Upper lobe of right lung (tissue), 1 donor: ENCODE measurements around the gene LRMDA. TPM values are rescaled to one million over a fixed set of nuclear protein-coding genes. Genes with fewer than 3 reads are reported as not detected.

Experiments
- ATAC-seq: fragments of 200-7000 bp; cut with Tn5 transposase; one replicate; pipeline ENCODE4 v1.9.1; 2020; ENCODE audit warnings: mild to moderate bottlenecking, moderate library complexity
- DNase-seq: peaks from one replicate; pipeline ENCODE4 v3.0.0-alpha.2; 2020
- H3K27ac ChIP-seq: fragments of 200-600 bp; one replicate; pipeline ENCODE4 v1.8.0; 2022
- H3K27me3 ChIP-seq: fragments of 200-600 bp; one replicate; pipeline ENCODE4 v1.8.0; 2022; ENCODE audit warnings: mild to moderate bottlenecking
- H3K36me3 ChIP-seq: fragments of 200-600 bp; one replicate; pipeline ENCODE4 v1.8.0; 2022
- H3K4me1 ChIP-seq: fragments of 200-600 bp; one replicate; pipeline ENCODE4 v1.8.0; 2022
- H3K4me3 ChIP-seq: fragments of 200-600 bp; one replicate; pipeline ENCODE4 v1.8.0; 2022; ENCODE audit warnings: mild to moderate bottlenecking
- H3K9me3 ChIP-seq: fragments of 200-600 bp; one replicate; pipeline ENCODE4 v1.8.0; 2022
- intact Hi-C: fragments of 100-400 bp; cut with DNase I; formaldehyde crosslinking; loops from one replicate; pipeline ENCODE4 v1.11.0; 2022
- total RNA-seq: library from RNA; stranded (reverse); fragmentation: NEBNext Ultra II Directional; extraction: Animal tissue kit (Norgen Biotek cat#: 25700); gene quantifications from one replicate; pipeline ENCODE4 v1.2.1, GENCODE V29; 2021
- TF ChIP-seq, protein P1 (sequence below): fragments of 200-600 bp; IDR thresholded peaks from one replicate; pipeline ENCODE4 v1.8.0; 2022; ENCODE audit warnings: antibody characterized with exemption
- donor health status: DM: no; HTN: yes; CAD: no; lungs with severe emphysema.

LRMDA gene
- total RNA-seq, 1 donor from 2014 or later = 20.0 TPM

DNA sequence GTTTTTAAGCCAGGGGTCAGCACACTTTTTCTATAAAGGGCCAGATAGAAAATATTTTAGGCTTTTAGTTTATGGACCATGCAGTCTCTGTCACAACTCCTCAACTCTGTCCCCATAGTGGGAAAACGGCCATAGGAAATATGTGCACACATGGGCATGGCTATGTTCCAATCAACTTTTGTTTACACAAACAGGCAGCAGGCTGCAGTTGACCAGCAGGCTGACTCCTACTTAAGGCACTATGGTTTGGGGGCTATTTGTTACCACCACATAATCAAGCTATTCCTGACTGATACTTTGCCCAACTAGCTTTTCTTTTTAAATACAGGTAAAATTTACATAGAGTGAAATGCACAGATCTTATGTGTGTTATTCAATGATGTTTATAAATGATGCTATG is 362.4 kb downstream of the LRMDA start:
- intact Hi-C loops = no loop called here
- no peak overlapping the region for H3K4me3 ChIP-seq
- no peaks in the 10 kb centered on the region for H3K36me3 ChIP-seq
- H3K4me1 ChIP-seq = peaks cover 4% of the 10 kb centered on the region
- H3K27ac ChIP-seq = no peak overlapping the region
- DNase-seq (no peak), ATAC-seq (no peak)
- TF ChIP-seq, protein P1, sequence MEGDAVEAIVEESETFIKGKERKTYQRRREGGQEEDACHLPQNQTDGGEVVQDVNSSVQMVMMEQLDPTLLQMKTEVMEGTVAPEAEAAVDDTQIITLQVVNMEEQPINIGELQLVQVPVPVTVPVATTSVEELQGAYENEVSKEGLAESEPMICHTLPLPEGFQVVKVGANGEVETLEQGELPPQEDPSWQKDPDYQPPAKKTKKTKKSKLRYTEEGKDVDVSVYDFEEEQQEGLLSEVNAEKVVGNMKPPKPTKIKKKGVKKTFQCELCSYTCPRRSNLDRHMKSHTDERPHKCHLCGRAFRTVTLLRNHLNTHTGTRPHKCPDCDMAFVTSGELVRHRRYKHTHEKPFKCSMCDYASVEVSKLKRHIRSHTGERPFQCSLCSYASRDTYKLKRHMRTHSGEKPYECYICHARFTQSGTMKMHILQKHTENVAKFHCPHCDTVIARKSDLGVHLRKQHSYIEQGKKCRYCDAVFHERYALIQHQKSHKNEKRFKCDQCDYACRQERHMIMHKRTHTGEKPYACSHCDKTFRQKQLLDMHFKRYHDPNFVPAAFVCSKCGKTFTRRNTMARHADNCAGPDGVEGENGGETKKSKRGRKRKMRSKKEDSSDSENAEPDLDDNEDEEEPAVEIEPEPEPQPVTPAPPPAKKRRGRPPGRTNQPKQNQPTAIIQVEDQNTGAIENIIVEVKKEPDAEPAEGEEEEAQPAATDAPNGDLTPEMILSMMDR = no peak
- peaks cover 10% of the 10 kb centered on the region for H3K9me3 ChIP-seq
- no peaks in the 10 kb centered on the region for H3K27me3 ChIP-seq

DNA sequence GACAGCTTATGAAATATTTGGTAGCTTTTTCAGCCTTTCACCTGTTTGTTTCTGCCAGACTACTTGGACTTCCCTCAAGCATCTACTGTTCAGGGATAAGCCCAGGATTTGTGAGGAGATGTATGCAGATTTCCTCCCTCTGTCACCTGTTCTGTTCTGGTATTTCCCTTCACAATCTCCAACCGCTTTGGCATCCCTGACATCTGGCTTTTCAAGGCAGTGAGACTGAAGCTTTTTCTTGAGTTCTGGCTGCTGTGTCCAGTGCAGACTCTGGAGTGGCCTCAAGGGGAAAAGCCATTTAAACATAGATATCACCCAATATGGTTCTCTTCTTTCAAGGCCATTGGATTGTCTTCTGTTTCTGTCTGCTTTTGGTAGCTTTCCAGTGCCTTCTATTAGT is 369.7 kb downstream of the LRMDA start:
- TF ChIP-seq, protein P1 = no peak
- DNase-seq (no peak), ATAC-seq (no peak)
- Histone ChIP-seq H3K36me3 (no peaks in the 10 kb centered on the region), H3K27me3 (no peaks in the 10 kb centered on the region), H3K4me1 (no peaks in the 10 kb centered on the region), H3K27ac (no peak overlapping the region), H3K9me3 (peaks cover 10% of the 10 kb centered on the region), H3K4me3 (no peak overlapping the region)
- intact Hi-C loops = no loop called here

DNA sequence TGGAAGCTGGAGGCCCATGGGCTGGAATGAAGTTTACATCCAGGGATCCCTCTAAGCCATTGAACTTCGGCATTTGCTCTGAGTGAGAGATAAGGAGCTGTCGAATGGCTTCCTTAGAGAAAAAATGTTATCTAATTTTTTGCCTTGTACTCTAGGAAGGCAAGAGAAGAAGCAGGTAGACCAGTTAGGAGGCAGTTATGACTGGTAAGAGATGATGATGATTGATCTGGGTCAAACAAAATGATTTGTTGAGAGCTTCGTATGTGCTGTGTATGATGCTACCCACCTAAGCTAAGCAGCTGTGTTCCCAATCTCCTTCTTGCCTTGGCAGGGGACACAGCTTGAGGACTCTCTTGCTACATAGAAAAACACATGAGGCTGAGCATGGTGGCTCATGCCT is 370.2 kb downstream of the LRMDA start:
- DNase-seq = no peak
- Histone ChIP-seq H3K27ac (no peak overlapping the region), H3K4me3 (no peak overlapping the region), H3K9me3 (peaks cover 8% of the 10 kb centered on the region), H3K27me3 (no peaks in the 10 kb centered on the region), H3K36me3 (no peaks in the 10 kb centered on the region), H3K4me1 (no peaks in the 10 kb centered on the region)
- no peak for ATAC-seq
- TF ChIP-seq, protein P1 = no peak
- intact Hi-C loops = no loop called here

DNA sequence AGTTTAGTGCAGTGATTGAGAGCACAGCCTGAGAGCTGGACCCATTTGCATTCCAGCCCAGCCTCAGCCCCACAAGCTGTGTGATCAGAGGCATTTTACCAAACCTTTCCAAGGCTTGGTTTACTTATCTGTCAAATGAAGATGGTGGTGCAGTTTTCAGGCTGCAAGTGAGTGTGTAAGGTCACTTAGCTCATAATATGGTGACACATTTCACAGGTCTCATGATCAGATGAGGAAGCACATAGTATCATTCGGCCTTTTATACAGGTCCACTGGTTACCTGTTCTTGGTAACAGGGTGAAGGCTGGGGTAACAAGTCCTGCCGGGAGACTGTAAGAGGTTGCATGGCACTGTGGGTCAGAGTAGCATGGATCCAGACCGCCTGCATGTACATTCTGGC is 371.7 kb downstream of the LRMDA start:
- Histone ChIP-seq H3K27me3 (no peaks in the 10 kb centered on the region), H3K9me3 (no peaks in the 10 kb centered on the region), H3K4me1 (no peaks in the 10 kb centered on the region), H3K27ac (no peak overlapping the region), H3K4me3 (no peak overlapping the region), H3K36me3 (no peaks in the 10 kb centered on the region)
- intact Hi-C loops = no loop called here
- ATAC-seq (no peak), DNase-seq (no peak)
- TF ChIP-seq, protein P1 = no peak

DNA sequence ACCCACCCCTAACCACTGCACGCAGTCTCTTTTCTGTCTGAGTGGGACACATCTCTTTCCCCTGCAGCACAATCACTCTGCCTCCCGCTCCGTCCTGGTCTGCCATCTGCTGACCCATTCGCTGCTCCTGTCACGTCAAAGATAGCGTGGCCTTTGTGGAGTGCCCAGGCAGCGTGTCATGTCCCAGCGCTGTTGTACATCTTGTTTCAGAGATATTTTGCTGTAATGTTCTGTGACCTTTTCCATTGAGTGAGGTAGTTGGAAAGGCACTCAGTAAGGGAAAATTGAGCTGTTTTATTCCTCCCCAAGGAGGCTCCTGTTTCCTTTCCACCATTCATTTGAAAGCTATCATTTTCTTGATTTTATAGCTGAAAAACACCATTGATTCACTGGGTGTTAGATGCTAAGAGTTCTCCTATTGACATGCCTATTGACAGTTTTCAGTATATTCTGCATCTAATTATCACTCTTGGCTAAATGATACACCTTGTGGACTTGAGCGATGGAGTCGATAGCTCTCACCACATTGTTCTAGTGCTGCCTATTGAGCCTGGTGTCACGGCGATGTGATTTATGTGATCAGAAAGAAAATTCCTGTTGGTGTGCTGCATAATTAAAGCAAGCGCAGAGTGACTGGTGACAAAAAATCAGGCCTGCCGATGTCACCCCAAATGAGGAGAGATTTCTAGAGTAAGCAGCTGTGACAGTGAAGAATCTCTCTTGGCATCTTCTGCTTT is 372.6 kb downstream of the LRMDA start:
- ATAC-seq (no peak), DNase-seq (no peak)
- Histone ChIP-seq H3K27me3 (no peaks in the 10 kb centered on the region), H3K27ac (no peak overlapping the region), H3K4me3 (no peak overlapping the region), H3K4me1 (no peaks in the 10 kb centered on the region), H3K36me3 (no peaks in the 10 kb centered on the region), H3K9me3 (no peaks in the 10 kb centered on the region)
- TF ChIP-seq, protein P1 = no peak
- intact Hi-C loops = no loop called here

DNA sequence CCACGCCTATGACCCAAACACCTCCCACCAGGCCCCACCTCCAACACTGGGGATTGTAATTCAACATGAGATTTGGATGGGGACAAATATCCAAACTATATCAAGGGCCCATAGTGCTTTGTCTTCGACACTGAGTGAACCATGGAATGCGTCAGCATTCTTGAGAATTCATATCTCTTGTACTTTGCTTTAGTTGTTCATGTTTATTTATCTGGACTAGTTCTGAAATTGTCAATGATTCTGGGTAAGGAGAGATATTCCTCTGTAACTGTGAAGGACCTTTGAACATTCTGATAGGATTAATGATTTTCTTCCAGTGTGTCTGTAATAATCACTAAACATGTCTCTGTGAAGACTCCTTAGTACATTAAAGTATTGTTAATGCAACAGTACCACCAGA is 374.8 kb downstream of the LRMDA start:
- H3K4me1 ChIP-seq = no peaks in the 10 kb centered on the region
- no peak overlapping the region for H3K27ac ChIP-seq
- no peaks in the 10 kb centered on the region for H3K36me3 ChIP-seq
- H3K27me3 ChIP-seq = no peaks in the 10 kb centered on the region
- intact Hi-C loops = no loop called here
- no peak overlapping the region for H3K4me3 ChIP-seq
- DNase-seq = no peak
- no peak for ATAC-seq
- TF ChIP-seq, protein P1 = no peak
- no peaks in the 10 kb centered on the region for H3K9me3 ChIP-seq
